SW 1271 (cell line): Measurements from ENCODE around the gene FAM163B.
"Not testable (repeated sequence)": the region's sequence is repeated elsewhere in the genome, so short reads cannot be mapped to it uniquely, and the experiment has no call there.

Source experiments
- DNase-seq, 2 experiments: peaks; one replicate each; lab custom pipeline; 2025; lab: John Stamatoyannopoulos, UW

Gene FAM163B

DNA sequence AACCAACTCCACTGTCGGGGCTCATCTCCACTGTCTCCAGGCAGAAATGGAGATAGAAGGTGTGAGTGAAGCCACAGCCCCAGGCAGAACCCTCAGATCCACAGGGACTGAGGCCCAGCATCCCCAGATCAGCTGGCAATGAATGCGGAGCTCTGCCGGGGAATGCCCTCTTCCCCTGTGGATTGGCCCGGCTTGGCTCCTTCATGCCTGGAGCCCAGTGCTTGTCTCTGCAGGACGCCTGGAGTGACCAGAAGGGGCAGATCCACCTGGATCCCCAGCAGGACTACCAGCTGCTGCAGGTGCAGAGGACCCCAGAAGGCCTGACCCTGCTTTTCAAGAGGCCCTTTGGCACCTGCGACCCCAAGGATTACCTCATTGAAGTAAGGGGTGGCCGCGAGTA lies 30.4 kb upstream of the FAM163B start:
- DNase-seq: no peak

DNA sequence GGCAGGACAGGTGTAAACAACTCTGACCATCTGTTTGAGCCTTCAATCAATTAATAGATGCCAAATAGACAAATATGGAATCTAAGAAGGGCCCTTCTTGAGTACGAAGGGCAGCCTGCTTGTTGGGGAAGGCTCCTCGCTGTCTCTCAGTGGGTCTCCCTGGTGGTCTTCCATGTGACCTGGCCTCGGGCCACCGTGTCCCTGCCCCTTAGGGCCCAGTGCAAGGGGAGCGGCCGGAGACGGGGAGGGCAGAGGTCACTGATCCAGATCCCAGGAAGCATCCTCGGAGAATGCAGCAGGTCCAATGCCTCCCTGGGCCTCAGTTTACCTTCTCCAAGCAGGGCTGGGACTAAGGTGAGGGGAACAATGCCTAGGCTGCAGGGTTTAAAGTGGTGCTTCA lies 29.5 kb upstream of the FAM163B start:
- DNase-seq: no peak

DNA sequence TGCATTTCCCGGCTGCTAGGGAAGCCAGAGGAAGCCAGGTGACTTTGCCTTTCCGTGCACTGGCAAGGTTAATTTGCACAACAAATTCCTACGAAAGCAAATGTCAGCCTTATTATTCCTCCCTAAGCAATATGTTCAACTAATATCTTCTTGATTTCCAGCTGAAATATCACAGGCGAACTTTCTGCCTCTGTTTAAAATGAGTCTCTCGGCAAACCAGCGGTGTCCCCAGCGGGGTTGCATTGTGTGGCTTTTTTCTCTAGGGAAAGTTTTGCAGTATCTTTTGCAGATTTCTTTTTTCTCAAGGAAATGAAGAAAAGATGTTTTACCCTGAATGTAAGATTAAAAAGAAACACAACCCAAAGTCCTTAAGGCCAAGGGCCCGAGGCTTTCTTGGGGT lies 28.9 kb upstream of the FAM163B start:
- no peak for DNase-seq

DNA sequence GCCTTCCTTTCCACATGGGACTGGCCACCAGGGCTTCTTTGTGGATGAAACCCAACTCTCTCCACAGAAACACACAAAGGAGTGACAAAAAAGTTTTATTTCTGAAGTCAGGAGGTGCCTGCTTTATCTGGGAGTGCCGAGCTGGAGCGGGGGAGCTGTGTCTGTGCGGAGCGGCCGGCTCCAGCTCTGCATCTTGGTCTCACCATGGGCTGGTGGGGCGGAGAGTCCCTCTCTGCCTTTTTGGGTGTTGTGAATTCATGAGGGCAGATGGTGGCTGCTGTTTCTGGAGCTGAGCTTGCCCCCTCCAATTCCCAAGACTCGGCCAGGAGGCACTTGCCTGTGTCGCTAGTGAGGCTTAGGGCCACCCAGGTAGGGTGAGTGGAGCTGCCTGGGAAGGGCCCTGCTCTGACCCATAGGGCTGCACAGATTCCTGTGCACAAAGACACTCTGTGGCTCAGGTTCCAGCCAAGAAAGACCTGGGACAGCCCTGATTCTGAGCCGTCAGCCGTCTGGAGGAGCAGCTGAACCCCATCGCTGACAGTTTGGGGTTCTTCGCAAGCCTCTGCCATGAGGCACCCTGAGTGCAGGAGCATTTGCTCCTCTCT lies 28.4 kb upstream of the FAM163B start:
- DNase-seq: no peak

GRCh38 chr9:133636902-133637301 lies 27.7 kb upstream of the FAM163B start:
- DNase-seq: no peak

DNA sequence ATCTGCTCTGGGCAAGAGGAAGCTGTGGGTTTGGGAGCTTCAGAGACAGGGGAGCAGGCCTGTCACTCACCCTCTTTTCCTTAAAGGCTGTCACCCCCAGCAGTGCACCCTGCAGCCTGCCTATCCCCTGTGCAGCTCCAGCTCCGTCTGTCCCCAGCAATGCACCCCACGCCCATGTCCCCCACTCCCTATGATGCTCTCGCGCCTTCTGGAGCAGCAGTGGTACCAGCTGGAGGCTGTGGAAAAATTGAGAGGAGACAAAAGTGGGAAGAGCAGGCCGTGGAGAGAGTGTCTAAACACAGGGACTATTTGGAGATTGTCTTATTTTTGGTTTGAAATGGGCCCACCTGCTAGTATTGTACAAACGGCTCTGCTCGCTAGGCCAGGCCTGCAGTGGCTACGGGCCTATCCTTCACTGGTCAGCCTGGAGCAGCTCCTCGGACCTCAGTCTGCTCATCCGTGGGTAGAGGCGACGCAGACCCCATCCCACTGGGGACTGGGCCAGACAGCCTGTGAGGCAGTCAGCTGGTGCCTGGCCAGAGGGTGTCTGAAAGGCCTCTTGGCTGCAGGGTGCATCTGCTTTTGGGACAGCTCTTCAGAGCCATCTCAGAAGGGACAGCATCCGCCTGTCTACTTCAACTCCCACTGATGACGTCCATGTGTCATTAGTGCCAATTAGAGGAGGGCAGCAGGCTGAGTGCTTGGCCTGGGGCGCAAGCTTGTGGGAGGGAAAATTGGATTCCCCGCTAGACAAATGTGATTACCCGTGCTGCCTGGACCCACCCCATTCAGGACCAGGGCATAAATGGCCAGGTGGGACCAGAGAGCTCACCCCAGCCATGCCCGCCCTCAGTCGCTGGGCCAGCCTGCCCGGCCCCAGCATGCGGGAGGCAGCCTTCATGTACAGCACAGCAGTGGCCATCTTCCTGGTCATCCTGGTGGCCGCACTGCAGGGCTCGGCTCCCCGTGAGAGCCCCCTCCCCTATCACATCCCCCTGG lies 26.6 kb upstream of the FAM163B start, which contains the start of gene DBH:
TSS of gene DBH (plus strand) at position 831 of the 999 bp plus-strand sequence. CDS start at position 840, 9 bp downstream.
- DNase-seq: no peak

DNA sequence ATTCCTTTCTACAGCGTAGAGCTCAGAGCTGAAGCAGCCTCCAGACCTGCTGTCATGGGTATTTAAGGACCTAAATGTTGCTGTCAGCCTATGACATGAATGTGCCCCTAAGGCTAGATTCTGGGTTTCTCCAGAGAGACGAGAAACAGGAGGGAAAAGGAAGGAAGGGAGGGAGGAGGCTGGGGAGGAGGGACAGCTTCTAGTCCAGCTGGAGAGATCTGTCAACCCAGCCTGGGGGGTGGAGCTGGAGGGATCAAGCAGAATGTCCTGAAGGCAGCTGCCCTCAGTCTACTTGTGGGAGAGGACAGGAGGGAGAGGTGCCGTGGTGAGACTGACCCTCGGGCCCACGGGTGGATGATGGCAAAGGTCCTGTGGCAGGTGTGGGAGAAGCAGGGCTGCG lies 25.9 kb upstream of the FAM163B start:
- no peak for DNase-seq

DNA sequence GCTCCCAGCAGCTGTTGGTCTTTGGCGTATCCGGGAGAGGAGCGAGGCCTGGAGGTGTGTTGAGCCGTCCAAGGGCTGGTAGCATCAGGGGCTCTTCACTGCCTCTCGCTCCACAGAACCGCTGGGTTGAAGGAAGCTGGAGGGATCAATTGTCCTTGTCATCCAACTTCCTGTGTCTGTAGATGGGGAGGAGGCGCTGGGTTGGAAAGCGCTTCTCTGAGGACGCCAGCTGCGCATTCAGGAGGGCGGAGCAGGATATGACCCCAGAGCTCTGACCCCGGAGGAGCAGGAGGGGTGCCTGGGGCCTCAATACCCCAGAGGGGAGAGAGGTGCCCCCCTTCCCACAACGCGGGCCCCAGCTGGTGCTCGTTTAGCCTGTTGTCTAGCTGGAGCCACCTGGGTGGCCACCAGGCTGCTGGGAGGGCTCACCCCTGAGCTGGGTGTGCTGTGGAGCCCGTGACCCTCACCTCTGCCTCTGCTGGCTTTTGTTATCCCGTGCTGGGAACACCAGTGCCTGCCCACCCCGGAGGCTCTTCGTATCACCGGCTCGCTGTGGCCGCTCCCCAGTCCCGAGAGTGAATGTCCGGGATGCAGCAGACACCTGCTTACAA lies 25.0 kb upstream of the FAM163B start:
- no peak for DNase-seq

DNA sequence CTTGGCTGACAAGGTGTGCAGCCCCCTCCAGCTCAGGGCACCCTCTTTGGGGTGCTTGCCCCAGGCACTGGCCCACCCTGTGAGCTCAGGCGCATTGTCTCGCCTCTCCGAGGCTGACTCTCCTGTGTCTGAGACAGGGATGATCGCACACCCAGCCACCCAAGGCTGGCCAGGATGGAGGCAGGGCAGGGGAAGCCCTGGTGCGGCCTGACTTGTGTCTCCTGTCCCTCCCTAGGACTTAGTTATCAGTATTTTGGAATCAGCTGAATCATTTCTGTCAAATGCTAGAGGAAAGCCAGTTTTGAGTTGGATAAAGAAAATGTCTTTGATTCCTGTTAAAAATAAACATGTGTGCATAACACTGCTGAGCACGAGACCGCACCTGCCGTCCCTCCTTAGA lies 24.5 kb upstream of the FAM163B start:
- no peak for DNase-seq

DNA sequence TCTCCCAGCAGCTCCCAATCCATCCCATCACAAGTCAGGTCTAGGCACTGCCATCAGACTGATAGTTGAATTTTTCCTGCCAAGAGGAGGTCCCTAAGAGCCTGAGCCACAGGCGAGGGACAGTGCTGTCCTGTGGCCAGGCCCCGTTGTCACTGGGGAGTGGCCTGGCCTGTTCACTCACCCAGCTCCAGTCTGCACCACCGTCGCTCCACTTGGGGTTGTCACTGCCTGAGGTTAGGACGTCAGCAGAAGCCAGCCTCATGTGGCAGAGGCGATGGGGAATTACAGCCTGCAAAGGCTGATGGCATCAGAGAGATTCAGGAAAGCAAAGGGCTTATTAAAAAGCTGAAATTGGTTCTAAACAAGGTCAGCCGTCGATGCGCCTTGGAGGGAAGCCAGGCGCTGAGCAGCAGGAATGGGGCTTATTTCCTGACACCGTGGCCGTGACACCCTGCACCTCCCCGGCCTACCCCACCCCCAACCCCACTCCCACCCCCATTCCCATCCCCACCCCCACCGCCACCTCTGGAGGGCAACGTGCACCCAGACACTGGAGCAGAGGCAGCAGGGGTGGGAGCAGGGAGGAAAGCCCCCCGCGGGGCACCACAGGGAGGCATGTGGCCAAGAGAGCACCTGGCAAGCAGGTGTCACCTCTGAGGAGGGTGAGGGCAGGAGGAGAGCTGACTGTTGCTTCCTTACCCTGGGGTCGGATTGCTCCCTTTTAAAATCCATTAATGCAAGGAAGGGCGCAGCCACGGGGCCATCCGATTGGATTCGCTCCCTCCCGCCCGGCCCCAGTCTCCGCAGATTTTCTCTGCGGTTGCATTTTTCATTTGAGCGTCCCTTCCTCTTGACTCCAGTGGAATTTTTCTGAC lies 23.9 kb upstream of the FAM163B start:
- no peak for DNase-seq

GRCh38 chr9:133631111-133631510 lies 21.9 kb upstream of the FAM163B start:
- no peak for DNase-seq

- DNase-seq: no peak
Measured at GRCh38 chr9:133629221-133630110, 20.3 kb upstream of the FAM163B start.

DNA sequence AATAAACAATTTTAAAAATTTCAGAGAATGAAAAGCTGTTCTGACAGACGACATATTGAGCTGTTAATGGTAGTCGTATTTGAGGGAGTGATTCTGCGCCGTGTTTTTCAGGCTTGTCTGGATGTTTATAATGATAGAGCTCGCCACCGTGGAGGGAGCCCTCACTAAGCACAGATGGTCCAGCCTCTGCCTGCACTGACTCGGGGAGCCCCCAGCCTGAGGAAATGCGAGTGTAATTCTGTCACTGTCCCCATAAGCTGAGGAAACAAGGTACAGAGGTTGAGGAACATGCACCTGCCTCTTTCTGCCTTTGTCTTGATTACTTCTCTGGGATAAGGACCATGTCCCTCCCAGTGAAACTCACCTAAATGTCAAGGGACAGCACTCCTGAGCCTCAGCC lies 19.6 kb upstream of the FAM163B start:
- DNase-seq: no peak

DNA sequence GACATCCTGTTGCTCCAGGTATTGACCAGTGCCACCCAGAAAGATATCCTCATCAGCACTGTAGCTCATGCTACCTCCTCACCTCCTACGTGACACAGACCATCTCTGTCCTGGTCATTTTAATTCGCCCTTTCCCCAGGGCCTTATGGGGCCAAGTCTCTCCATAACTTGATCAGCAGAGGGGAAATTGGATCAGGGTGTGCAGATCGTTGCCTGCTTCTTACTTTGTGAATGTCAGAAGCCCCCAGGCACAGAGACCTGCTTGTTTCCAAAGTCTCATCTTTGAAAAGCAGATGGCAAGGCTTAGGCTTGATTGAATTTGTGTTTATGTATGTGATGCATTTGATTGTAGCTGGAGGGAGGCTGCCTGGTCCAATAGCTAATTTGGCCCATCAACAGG lies 18.2 kb upstream of the FAM163B start:
- no peak for DNase-seq

DNA sequence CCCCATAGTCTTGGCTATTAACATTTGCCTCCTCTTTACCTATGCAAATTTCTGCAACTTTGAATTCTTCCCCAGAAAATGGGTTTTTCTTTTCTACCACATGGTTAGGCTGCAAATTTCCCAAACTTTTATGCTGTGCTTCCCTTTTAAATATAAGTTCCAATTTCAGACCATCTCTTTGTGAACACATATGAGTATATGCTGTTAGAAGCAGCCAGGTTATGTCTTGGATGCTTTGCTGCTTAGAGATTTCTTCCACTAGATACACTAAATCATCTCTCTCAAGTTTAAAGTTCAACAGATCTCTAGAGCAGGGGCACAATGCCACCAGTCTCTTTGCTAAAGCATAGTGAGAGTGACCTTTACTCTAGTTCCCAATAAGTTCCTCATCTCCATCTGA lies 16.8 kb upstream of the FAM163B start:
- not testable (repeated sequence) for DNase-seq

DNA sequence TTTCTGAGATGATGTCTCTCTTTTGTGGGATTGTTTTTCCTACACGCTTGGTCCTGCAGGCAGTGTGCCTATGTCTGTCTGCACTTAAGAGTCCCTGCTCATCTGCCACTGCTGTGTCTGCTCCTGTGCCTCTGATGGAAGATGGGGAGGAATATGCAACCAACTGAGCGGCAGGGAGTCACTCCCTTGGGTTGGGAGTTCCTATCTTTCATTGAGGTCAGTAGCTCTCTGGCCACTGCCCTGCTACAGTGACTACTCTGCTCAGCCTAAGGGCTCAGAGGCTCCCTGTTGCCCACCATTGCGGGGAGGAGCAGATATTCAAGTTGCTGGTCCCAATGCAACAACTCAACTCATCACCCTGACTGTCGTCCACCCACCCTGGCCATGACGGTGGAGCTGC lies 13.4 kb upstream of the FAM163B start:
- DNase-seq: no peak

DNA sequence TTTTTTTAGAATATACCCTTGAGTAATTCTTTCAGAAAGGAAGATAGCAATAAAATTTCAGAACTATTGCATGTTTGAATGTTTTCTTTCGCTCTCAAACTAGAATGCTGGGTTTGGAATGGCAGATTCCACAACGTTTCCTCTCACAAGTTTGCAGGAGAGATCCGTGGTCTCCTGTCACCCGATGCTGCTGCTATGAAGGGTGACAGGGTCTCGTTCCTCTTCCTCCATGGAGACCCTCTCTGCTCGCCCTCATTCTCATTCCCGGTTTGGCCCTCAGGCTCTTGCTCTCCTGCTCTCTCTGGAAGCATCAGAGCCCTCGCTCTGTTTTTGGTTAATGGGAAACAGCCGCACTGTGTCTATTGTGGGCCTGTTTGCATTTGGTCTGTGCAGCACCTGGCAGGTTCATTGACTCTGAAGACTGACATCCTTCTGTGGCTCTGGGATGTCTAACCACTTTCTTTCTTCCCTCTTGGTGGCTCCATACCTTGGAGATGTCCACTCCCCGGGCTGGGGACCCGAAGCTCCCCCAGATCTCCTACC lies 12.6 kb upstream of the FAM163B start:
- no peak for DNase-seq

- DNase-seq: no peak
Measured at GRCh38 chr9:133619791-133620190, 10.6 kb upstream of the FAM163B start.

DNA sequence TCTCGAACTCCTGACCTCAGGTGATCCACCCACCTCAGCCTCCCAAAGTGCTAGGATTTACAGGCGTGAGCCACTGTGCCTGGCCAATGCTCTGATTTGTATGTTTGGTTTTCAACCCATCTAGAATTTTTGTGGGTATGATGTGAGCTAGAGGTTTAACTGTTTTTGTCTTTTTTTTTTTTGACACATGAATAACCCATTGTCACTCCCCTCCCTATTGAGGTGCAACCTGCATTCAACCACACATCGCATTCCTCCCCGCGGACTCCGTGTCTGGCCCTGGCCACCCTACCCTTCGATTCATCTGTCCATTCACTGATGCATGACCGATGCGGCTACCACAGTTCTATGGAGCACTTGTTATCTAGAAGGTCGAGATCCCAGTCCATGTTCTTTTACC lies 9.5 kb upstream of the FAM163B start:
- no peak for DNase-seq

DNA sequence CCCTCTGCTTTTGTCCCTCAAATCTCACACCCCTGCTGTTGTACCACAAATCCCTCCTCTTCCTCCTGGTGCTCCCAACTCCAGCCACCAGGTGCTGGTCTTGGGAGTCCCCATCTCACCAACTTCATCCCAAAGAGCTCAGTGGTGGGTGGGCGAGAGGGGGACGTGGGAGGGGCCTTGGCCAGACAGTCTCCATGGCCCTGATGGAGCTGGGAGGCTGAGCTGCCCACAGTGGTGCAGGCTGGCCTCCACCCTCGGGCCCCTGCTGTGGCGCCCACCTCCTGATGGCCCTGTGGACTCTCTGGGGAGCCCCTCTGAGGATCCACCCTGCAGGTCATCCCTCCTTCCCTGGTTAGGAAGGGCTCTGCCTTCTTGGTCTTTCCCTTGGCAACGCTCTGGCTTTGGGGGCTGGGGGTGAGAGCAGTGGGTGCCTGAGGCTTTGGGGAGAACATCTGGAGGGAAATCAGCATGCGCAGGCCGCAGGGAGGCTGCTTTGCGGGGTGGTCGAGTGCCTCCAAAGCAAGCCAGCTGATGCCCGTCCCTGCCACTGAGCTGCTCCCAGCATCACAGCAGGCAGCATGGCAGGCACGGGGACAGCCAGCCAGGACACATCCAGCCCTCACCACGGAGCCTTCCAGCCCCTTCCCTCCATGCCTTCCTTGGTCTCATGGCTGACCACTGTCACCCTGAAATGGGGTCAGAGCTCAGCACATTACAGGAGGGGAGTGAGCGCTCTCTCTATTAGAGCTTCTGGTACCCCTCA lies 7.6 kb upstream of the FAM163B start:
- no peak for DNase-seq
